A549 (cell line): Measurements from ENCODE around the gene G3BP1. TPM values are rescaled to one million over a fixed set of nuclear protein-coding genes. Genes with fewer than 3 reads are reported as not detected.

Source experiments
- ATAC-seq, 2 experiments: fragments of 200-7000 bp in 1 of 2; fragments of >200 bp in 1 of 2; cut with Nextera tagmentation in 1 of 2; cut with Tn5 transposase in 1 of 2; 3 replicates each; pipeline versions ENCODE4 v1.8.0 to v1.9.1; 2018 to 2020; ENCODE audit warnings: mild to moderate bottlenecking in 1 of 2, moderate library complexity in 1 of 2
- CTCF ChIA-PET: fragments of 300-600 bp; sonication (Branson Sonifier 250); formaldehyde crosslinking; extraction: SDS; loops from one replicate; lab custom pipeline; 2021; ENCODE audit warnings: antibody characterized with exemption, inconsistent platforms; lab: Yijun Ruan, JAX
- POLR2A ChIA-PET: fragments of 350-600 bp; formaldehyde crosslinking; extraction: SDS; loops from one replicate; lab custom pipeline; 2021; ENCODE audit warnings: antibody characterized with exemption, inconsistent platforms; lab: Yijun Ruan, JAX
- DNase-seq, 2 experiments: peaks; one replicate each; pipeline versions ENCODE4 v3.0.0 to v3.0.0-alpha.2; 2011 to 2016; ENCODE audit warnings: low read depth in 1 of 2, low spot score in 1 of 2
- FAIRE-seq: peaks from 2 replicates; lab custom pipeline; 2011; peaks lifted over from hg19 to GRCh38; lab: Jason Lieb, UNC
- H3K27ac ChIP-seq, 2 experiments: fragments of >200 bp; sonication (Bioruptor Twin); formaldehyde crosslinking; 3 replicates each; pipeline ENCODE4 v1.5.1; 2016 to 2017
- H3K4me1 ChIP-seq: fragments of >200 bp; sonication (Bioruptor Twin); formaldehyde crosslinking; 3 replicates; pipeline ENCODE4 v1.6.1; 2016
- H3K4me2 ChIP-seq: fragments of >200 bp; sonication (Bioruptor Twin); formaldehyde crosslinking; 3 replicates; pipeline ENCODE4 v1.6.1; 2016
- H3K4me3 ChIP-seq: fragments of >200 bp; sonication (Bioruptor Twin); formaldehyde crosslinking; 3 replicates; pipeline ENCODE4 v1.5.1; 2016
- H3K9me3 ChIP-seq: fragments of >200 bp; sonication (Bioruptor Twin); formaldehyde crosslinking; 3 replicates; pipeline ENCODE4 v1.6.1; 2016
- BCL3 ChIP-seq: fragments of >200 bp; sonication (Bioruptor Twin); formaldehyde crosslinking; IDR thresholded peaks from 3 replicates; pipeline ENCODE4 v1.6.1; 2016
- CBX8 ChIP-seq: fragments of 200-600 bp; sonication (generic); IDR thresholded peaks from 2 replicates; pipeline ENCODE4 v1.6.1; 2016
- CEBPB ChIP-seq, 2 experiments: fragments of >200 bp in 1 of 2; sonication (Bioruptor Twin) in 1 of 2; formaldehyde crosslinking in 1 of 2; IDR thresholded peaks; 2 replicates each; pipeline ENCODE4 v1.6.1; 2012 to 2016
- CHD2 ChIP-seq: fragments of 150-350 bp; IDR thresholded peaks from 2 replicates; pipeline ENCODE4 v1.6.1; 2014; ENCODE audit warnings: low read length; ENCODE audit not compliant: partially characterized antibody
- CTCF ChIP-seq: fragments of >200 bp; sonication (Bioruptor Twin); formaldehyde crosslinking; IDR thresholded peaks from 3 replicates; pipeline ENCODE4 v1.5.1; 2016
- EHMT2 ChIP-seq: fragments of 200-600 bp; sonication (generic); IDR thresholded peaks from 2 replicates; pipeline ENCODE4 v1.6.1; 2016; ENCODE audit warnings: antibody characterized with exemption, low read depth, mild to moderate bottlenecking, moderate library complexity
- FOSB ChIP-seq: fragments of 250-450 bp; sonication (Bioruptor Pico); IDR thresholded peaks from 2 replicates; pipeline ENCODE4 v1.5.0; 2020; ENCODE audit warnings: mild to moderate bottlenecking, moderate library complexity
- HDAC2 ChIP-seq: fragments of 200-600 bp; sonication (generic); IDR thresholded peaks from 2 replicates; pipeline ENCODE4 v1.6.1; 2016
- HMGXB4 ChIP-seq: fragments of 250-450 bp; sonication (Bioruptor Pico); IDR thresholded peaks from 2 replicates; pipeline ENCODE4 v1.5.0; 2021; ENCODE audit warnings: mild to moderate bottlenecking, moderate library complexity, borderline replicate concordance
- MAFK ChIP-seq: fragments of 450-650 bp; IDR thresholded peaks from 2 replicates; pipeline ENCODE4 v1.6.1; 2014; ENCODE audit not compliant: partially characterized antibody
- POLR2A ChIP-seq: IDR thresholded peaks from 2 replicates; pipeline ENCODE4 v1.6.1; 2012; ENCODE audit warnings: mild to moderate bottlenecking, low read length
- RCOR1 ChIP-seq: fragments of 150-350 bp; IDR thresholded peaks from 2 replicates; pipeline ENCODE4 v1.6.1; 2014; ENCODE audit warnings: antibody characterized with exemption, low read length, low read depth
- REST ChIP-seq: fragments of 200-600 bp; sonication (generic); IDR thresholded peaks from 2 replicates; pipeline ENCODE4 v1.6.1; 2016; ENCODE audit warnings: antibody characterized with exemption, mild to moderate bottlenecking, moderate library complexity
- RNF2 ChIP-seq: fragments of 200-600 bp; sonication (generic); IDR thresholded peaks from 2 replicates; pipeline ENCODE4 v1.6.1; 2016; ENCODE audit warnings: low read depth, mild to moderate bottlenecking, antibody characterized with exemption, moderate library complexity, borderline replicate concordance
- SMC3 ChIP-seq: fragments of >200 bp; sonication (Bioruptor Twin); formaldehyde crosslinking; IDR thresholded peaks from 3 replicates; pipeline ENCODE4 v1.6.1; 2018; ENCODE audit warnings: inconsistent platforms
- USF2 ChIP-seq: fragments of 450-650 bp; IDR thresholded peaks from 2 replicates; pipeline ENCODE4 v1.6.1; 2014; ENCODE audit warnings: antibody characterized with exemption
- ZNF302 ChIP-seq: fragments of 250-450 bp; sonication (Bioruptor Pico); IDR thresholded peaks from 2 replicates; pipeline ENCODE4 v1.9.0; 2021; ENCODE audit warnings: inconsistent platforms, mild to moderate bottlenecking, moderate library complexity
- ZSCAN20 ChIP-seq: fragments of 250-450 bp; sonication (Bioruptor Pico); IDR thresholded peaks from 2 replicates; pipeline ENCODE4 v1.8.0; 2022; ENCODE audit warnings: mild to moderate bottlenecking, moderate library complexity
- WGBS: methylation state at CpG from one replicate; pipeline ENCODE4 v1.1.6; 2017; ENCODE audit errors: missing lambda C conversion rate; 5-methylcytosine and 5-hydroxymethylcytosine counted together
- polyA plus RNA-seq, 4 experiments: library from polyadenylated mRNA; depleted of rRNA in 3 of 4; stranded (reverse); fragments of >200 nt; fragmentation: RNase III in 1 of 4; extraction: RNeasy Plus Mini Kit Qiagen cat#74134 plus additional on column Dnase treatment in 1 of 4; gene quantifications; 2 replicates in 3 of 4; 3 replicates in 1 of 4; pipeline ENCODE4 v1.2.3, GENCODE V29; 2011 to 2017
- TF ChIP-seq, protein P1 (sequence below): IDR thresholded peaks from 2 replicates; pipeline ENCODE4 v1.6.1; 2012
- TF ChIP-seq, protein P2 (sequence below): fragments of 250-450 bp; sonication (Bioruptor Pico); IDR thresholded peaks from 2 replicates; pipeline ENCODE4 v1.5.0; 2020; ENCODE audit warnings: low read depth, mild to moderate bottlenecking, moderate library complexity

Gene G3BP1
- polyA plus RNA-seq, 2 of the 4 experiments (the other 2 are of a cell fraction) = 126 to 176 TPM

DNA sequence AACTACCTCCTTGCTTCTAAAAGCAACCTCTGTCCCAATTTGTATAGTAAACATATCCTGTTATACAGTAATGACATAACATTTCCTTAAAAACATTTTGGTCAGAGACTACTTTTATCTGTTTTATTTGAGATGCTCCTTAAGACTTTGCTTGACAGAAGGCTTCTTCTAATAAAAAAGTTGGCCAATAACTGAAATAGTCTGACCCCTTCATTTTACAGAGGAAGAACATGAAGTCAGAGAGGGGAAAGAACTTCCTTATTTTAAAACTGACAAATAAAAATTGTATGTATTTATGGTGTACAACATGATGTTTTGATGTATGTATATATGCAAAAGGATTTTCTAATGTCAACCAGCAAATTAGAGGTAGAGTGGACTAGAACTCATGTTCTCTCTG, 49.2 kb upstream of the G3BP1 start:
- CTCF ChIA-PET = interaction anchor here (1.6 to 9.4 kb wide), 3 partner anchors 19 to 71 kb away, joined by 4 to 65 read pairs (median 20); no protein-coding TSS in a partner anchor
- DNase-seq = no peak
- POLR2A ChIA-PET = no interaction called here
- Histone ChIP-seq H3K4me1 (peaks cover 12% of the 10 kb centered on the region; the same call in 2 of the 3 replicates), H3K27ac (peak overlapping the region in 1 of 2 experiments; percentile 58; a peak in 2 of 6 replicates), H3K4me3 (no peak overlapping the region), H3K9me3 (no peaks in the 10 kb centered on the region), H3K4me2 (no peak overlapping the region)
- FAIRE-seq = no peak
- ATAC-seq = no peak
- TF ChIP-seq RNF2 (no peak), BCL3 (no peak), SMC3 (no peak), EHMT2 (no peak), CBX8 (no peak), MAFK (no peak), CTCF (no peak), HMGXB4 (CRISPR knock-in tag) (no peak), CEBPB (IDR thresholded peaks at IDR 0.05) (no peak), POLR2A (no peak), ZSCAN20 (CRISPR knock-in tag) (no peak)
- TF ChIP-seq, protein P1, sequence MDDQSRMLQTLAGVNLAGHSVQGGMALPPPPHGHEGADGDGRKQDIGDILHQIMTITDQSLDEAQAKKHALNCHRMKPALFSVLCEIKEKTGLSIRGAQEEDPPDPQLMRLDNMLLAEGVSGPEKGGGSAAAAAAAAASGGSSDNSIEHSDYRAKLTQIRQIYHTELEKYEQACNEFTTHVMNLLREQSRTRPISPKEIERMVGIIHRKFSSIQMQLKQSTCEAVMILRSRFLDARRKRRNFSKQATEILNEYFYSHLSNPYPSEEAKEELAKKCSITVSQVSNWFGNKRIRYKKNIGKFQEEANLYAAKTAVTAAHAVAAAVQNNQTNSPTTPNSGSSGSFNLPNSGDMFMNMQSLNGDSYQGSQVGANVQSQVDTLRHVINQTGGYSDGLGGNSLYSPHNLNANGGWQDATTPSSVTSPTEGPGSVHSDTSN = no peak
- TF ChIP-seq, protein P2, sequence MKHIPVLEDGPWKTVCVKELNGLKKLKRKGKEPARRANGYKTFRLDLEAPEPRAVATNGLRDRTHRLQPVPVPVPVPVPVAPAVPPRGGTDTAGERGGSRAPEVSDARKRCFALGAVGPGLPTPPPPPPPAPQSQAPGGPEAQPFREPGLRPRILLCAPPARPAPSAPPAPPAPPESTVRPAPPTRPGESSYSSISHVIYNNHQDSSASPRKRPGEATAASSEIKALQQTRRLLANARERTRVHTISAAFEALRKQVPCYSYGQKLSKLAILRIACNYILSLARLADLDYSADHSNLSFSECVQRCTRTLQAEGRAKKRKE = no peak

DNA sequence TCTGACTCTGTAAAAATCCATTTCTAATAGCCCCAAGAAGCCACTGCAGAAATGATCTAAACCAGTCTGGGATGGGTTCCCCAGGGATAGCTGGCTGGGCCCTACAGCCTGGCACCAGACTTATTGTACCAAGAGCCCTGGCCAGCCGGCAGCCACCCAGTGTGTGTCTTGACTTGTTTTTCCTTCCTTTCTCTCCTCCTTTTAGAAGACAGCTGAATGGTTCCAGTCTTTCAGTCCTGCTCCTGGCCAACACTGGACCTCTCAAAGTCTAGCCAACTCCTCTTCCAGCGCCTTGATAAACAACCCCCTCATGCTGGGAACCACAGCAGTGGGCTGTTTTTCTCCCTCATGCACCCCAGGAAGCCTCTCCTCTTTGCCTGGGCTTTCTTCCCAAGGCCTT, 47.4 kb upstream of the G3BP1 start:
- Histone ChIP-seq H3K4me1 (peaks cover 18% of the 10 kb centered on the region; the same call in 2 of the 3 replicates), H3K4me3 (no peak overlapping the region), H3K4me2 (no peak overlapping the region), H3K9me3 (no peaks in the 10 kb centered on the region), H3K27ac (peak overlapping the region in 1 of 2 experiments; percentile 54; a peak in 2 of 6 replicates)
- ATAC-seq (no peak), DNase-seq (no peak), FAIRE-seq (no peak)
- CTCF ChIA-PET = interaction anchor here (9.4 kb wide), 1 partner anchor 17 kb away, joined by 65 read pairs; no protein-coding TSS in a partner anchor
- 90% methylated on average over 2 of the region's 2 CpGs for WGBS
- TF ChIP-seq ZNF302 (CRISPR knock-in tag) = no peak
- no peak for TF ChIP-seq RCOR1
- no peak for TF ChIP-seq REST
- no peak for TF ChIP-seq HDAC2
- no peak for TF ChIP-seq CHD2
- TF ChIP-seq FOSB (CRISPR knock-in tag) = no peak
- TF ChIP-seq USF2 = no peak
- POLR2A ChIA-PET = no interaction called here
